HUES64 (cell line): ENCODE data around the gene ACBD6.

Experiments used
- H3K27ac ChIP-seq: 2 replicates; pipeline ENCODE4 v1.7.0; 2013; ENCODE audit warnings: low read depth, low read length, inconsistent platforms
- H3K27me3 ChIP-seq: 2 replicates; pipeline ENCODE4 v1.6.1; 2013; ENCODE audit warnings: mild to moderate bottlenecking, low read length; ENCODE audit not compliant: insufficient read depth
- H3K36me3 ChIP-seq: 2 replicates; pipeline ENCODE4 v1.6.1; 2013; ENCODE audit warnings: mild to moderate bottlenecking, low read length; ENCODE audit not compliant: insufficient read depth
- H3K4me1 ChIP-seq: 2 replicates; pipeline ENCODE4 v1.6.1; 2013; ENCODE audit warnings: mild to moderate bottlenecking, low read length, moderate library complexity; ENCODE audit not compliant: insufficient read depth
- H3K4me3 ChIP-seq: 2 replicates; pipeline ENCODE4 v1.5.1; 2013; ENCODE audit warnings: mild to moderate bottlenecking, low read length, moderate library complexity
- H3K9ac ChIP-seq: 2 replicates; pipeline ENCODE4 v1.6.1; 2013; ENCODE audit warnings: mild to moderate bottlenecking, low read depth, low read length
- H3K9me3 ChIP-seq: 2 replicates; pipeline ENCODE4 v1.6.1; 2013; ENCODE audit warnings: low read depth, low read length; ENCODE audit not compliant: insufficient read depth
- WGBS: fragments of 150-250, 120-280 bp; methylation state at CpG from one replicate; pipeline ENCODE4 v1.1.7; 2013; ENCODE audit warnings: missing lambda C conversion rate; 5-methylcytosine and 5-hydroxymethylcytosine counted together

ACBD6 gene

GRCh38 chr1:180291004-180291403 is 211.4 kb downstream of the ACBD6 start:
- 95% methylated on average over 1 of the region's 1 CpG for WGBS
- Histone ChIP-seq H3K4me1 (no peaks in the 10 kb centered on the region), H3K36me3 (peaks cover 6% of the 10 kb centered on the region), H3K9me3 (no peaks in the 10 kb centered on the region), H3K4me3 (no peak overlapping the region), H3K27me3 (no peaks in the 10 kb centered on the region), H3K9ac (no peak overlapping the region), H3K27ac (no peak overlapping the region)

GRCh38 chr1:180290265-180291001 is 211.9 kb downstream of the ACBD6 start:
- 94% methylated on average over 6 of the region's 6 CpGs for WGBS

GRCh38 chr1:180288940-180289339 is 213.4 kb downstream of the ACBD6 start:
- Histone ChIP-seq H3K27me3 (no peaks in the 10 kb centered on the region), H3K9ac (no peak overlapping the region), H3K27ac (no peak overlapping the region), H3K4me3 (no peak overlapping the region), H3K4me1 (no peaks in the 10 kb centered on the region), H3K36me3 (peaks cover 6% of the 10 kb centered on the region), H3K9me3 (no peaks in the 10 kb centered on the region)
- 90% methylated on average over 1 of the region's 1 CpG for WGBS

More at GRCh38 chr1:180290265-180291001, 211.9 kb downstream of the ACBD6 start:
- Histone ChIP-seq H3K4me3 (no peak overlapping the region), H3K9me3 (no peaks in the 10 kb centered on the region), H3K36me3 (peaks cover 6% of the 10 kb centered on the region), H3K27me3 (no peaks in the 10 kb centered on the region), H3K9ac (no peak overlapping the region), H3K4me1 (no peaks in the 10 kb centered on the region), H3K27ac (no peak overlapping the region)

GRCh38 chr1:180287988-180288705 is 214.2 kb downstream of the ACBD6 start:
- Histone ChIP-seq H3K4me1 (no peaks in the 10 kb centered on the region), H3K4me3 (no peak overlapping the region), H3K36me3 (peaks cover 6% of the 10 kb centered on the region), H3K27me3 (no peaks in the 10 kb centered on the region), H3K27ac (no peak overlapping the region), H3K9ac (no peak overlapping the region), H3K9me3 (no peaks in the 10 kb centered on the region)
- 90% methylated on average over 3 of the region's 3 CpGs for WGBS

- Histone ChIP-seq H3K27ac (no peak overlapping the region), H3K36me3 (peaks cover 6% of the 10 kb centered on the region), H3K9me3 (no peaks in the 10 kb centered on the region), H3K9ac (no peak overlapping the region), H3K27me3 (no peaks in the 10 kb centered on the region), H3K4me1 (no peaks in the 10 kb centered on the region), H3K4me3 (no peak overlapping the region)
These were observed 216.0 kb downstream of the ACBD6 start for GRCh38 chr1:180286417-180286816.

GRCh38 chr1:180283098-180283497 is 219.3 kb downstream of the ACBD6 start:
- H3K4me3 ChIP-seq = no peak overlapping the region
- H3K4me1 ChIP-seq = peaks cover 4% of the 10 kb centered on the region
- H3K27me3 ChIP-seq = no peaks in the 10 kb centered on the region
- 97% methylated on average over 4 of the region's 4 CpGs for WGBS
- H3K36me3 ChIP-seq = peaks cover 6% of the 10 kb centered on the region
- H3K27ac ChIP-seq = no peak overlapping the region
- H3K9me3 ChIP-seq = no peaks in the 10 kb centered on the region
- no peak overlapping the region for H3K9ac ChIP-seq

- no peak overlapping the region for H3K4me3 ChIP-seq
- H3K27me3 ChIP-seq = no peaks in the 10 kb centered on the region
- no peak overlapping the region for H3K9ac ChIP-seq
- no peaks in the 10 kb centered on the region for H3K36me3 ChIP-seq
- WGBS = 90% methylated on average over 5 of the region's 5 CpGs
- H3K4me1 ChIP-seq = peaks cover 9% of the 10 kb centered on the region
- no peaks in the 10 kb centered on the region for H3K9me3 ChIP-seq
- no peak overlapping the region for H3K27ac ChIP-seq
These were observed 219.9 kb downstream of the ACBD6 start for GRCh38 chr1:180282401-180283044.

GRCh38 chr1:180281490-180281889 is 220.9 kb downstream of the ACBD6 start:
- Histone ChIP-seq H3K4me3 (no peak overlapping the region), H3K9me3 (0 out of 2 replicates have a peak, but pooled peaks cover under 1% of the 10 kb centered on the region), H3K4me1 (peaks cover 9% of the 10 kb centered on the region), H3K36me3 (0 out of 2 replicates have a peak, but pooled peaks cover 2% of the 10 kb centered on the region), H3K27me3 (no peaks in the 10 kb centered on the region), H3K27ac (no peak overlapping the region), H3K9ac (no peak overlapping the region)
- 94% methylated on average over 1 of the region's 1 CpG for WGBS

GRCh38 chr1:180280617-180281016 is 221.8 kb downstream of the ACBD6 start:
- no peak overlapping the region for H3K4me3 ChIP-seq
- H3K27me3 ChIP-seq = no peaks in the 10 kb centered on the region
- H3K4me1 ChIP-seq = peaks cover 9% of the 10 kb centered on the region
- H3K36me3 ChIP-seq = peaks cover 10% of the 10 kb centered on the region
- WGBS = 69% methylated on average over 2 of the region's 2 CpGs
- H3K9me3 ChIP-seq = 0 out of 2 replicates have a peak, but pooled peaks cover 9% of the 10 kb centered on the region
- no peak overlapping the region for H3K27ac ChIP-seq
- H3K9ac ChIP-seq = no peak overlapping the region

GRCh38 chr1:180279651-180280050 is 222.7 kb downstream of the ACBD6 start:
- no peaks in the 10 kb centered on the region for H3K27me3 ChIP-seq
- peaks cover 9% of the 10 kb centered on the region for H3K4me1 ChIP-seq
- no peak overlapping the region for H3K27ac ChIP-seq
- 0 out of 2 replicates have a peak, but pooled peaks cover 10% of the 10 kb centered on the region for H3K9me3 ChIP-seq
- H3K4me3 ChIP-seq = no peak overlapping the region
- H3K36me3 ChIP-seq = peaks cover 17% of the 10 kb centered on the region
- WGBS = 100% methylated on average over 1 of the region's 1 CpG
- no peak overlapping the region for H3K9ac ChIP-seq
